Osteocyte (in vitro differentiated cells): ENCODE measurements around the gene AP3M1. TPM values are rescaled to one million over a fixed set of nuclear protein-coding genes. Genes with fewer than 3 reads are reported as not detected.

ENCODE experiments used
- DNase-seq: peaks from one replicate; pipeline ENCODE4 v3.0.0; 2021; ENCODE audit warnings: mixed read lengths; ENCODE audit not compliant: unreplicated experiment; ENCODE audit errors: extremely low spot score
- H3K27ac Mint-ChIP-seq: one replicate; pipeline ENCODE4 v1.8.0; 2021; ENCODE audit warnings: mild to moderate bottlenecking, mixed read lengths; ENCODE audit not compliant: unreplicated experiment
- H3K27me3 Mint-ChIP-seq: one replicate; pipeline ENCODE4 v1.8.0; 2021; ENCODE audit warnings: mixed read lengths; ENCODE audit not compliant: unreplicated experiment
- H3K36me3 Mint-ChIP-seq: one replicate; pipeline ENCODE4 v1.8.0; 2021; ENCODE audit warnings: mixed read lengths; ENCODE audit not compliant: unreplicated experiment
- H3K4me1 Mint-ChIP-seq: one replicate; pipeline ENCODE4 v1.8.0; 2021; ENCODE audit warnings: mixed read lengths; ENCODE audit not compliant: unreplicated experiment
- H3K4me3 Mint-ChIP-seq: one replicate; pipeline ENCODE4 v1.8.0; 2021; ENCODE audit warnings: mild to moderate bottlenecking, moderate library complexity, mixed read lengths; ENCODE audit not compliant: unreplicated experiment
- H3K9me3 Mint-ChIP-seq: one replicate; pipeline ENCODE4 v1.8.0; 2021; ENCODE audit warnings: mixed read lengths; ENCODE audit not compliant: unreplicated experiment
- CTCF ChIP-seq: fragments of 200-600 bp; sonication (generic); IDR thresholded peaks from 2 replicates; pipeline ENCODE4 v1.5.0; 2021; ENCODE audit warnings: antibody characterized with exemption, mild to moderate bottlenecking, moderate library complexity
- total RNA-seq: library from RNA; stranded (reverse); gene quantifications from 2 replicates; pipeline ENCODE4 v1.2.1, GENCODE V29; 2021

Gene AP3M1
- total RNA-seq, 1 donor from 2014 or later, result 39.6 TPM

- DNase-seq, result no peak
- Mint-ChIP-seq H3K27ac (peak overlapping the region; percentile 58), H3K4me1 (peaks cover 33% of the 10 kb centered on the region), H3K27me3 (no peaks in the 10 kb centered on the region), H3K4me3 (no peak overlapping the region), H3K9me3 (no peaks in the 10 kb centered on the region), H3K36me3 (no peaks in the 10 kb centered on the region)
- no peak for TF ChIP-seq CTCF
Measured at GRCh38 chr10:74163319-74164068, 12.9 kb upstream of the AP3M1 start.

- Mint-ChIP-seq H3K4me1 (peaks cover 28% of the 10 kb centered on the region), H3K36me3 (no peaks in the 10 kb centered on the region), H3K27ac (no peak overlapping the region), H3K27me3 (no peaks in the 10 kb centered on the region), H3K9me3 (no peaks in the 10 kb centered on the region), H3K4me3 (no peak overlapping the region)
- DNase-seq, result no peak
- no peak for TF ChIP-seq CTCF
Measured at GRCh38 chr10:74160013-74160412, 9.4 kb upstream of the AP3M1 start.

GRCh38 chr10:74156919-74157289 lies 6.3 kb upstream of the AP3M1 start:
- H3K4me3 Mint-ChIP-seq, result no peak overlapping the region
- DNase-seq, result no peak
- no peaks in the 10 kb centered on the region for H3K36me3 Mint-ChIP-seq
- peak overlapping the region; percentile 42 for H3K27ac Mint-ChIP-seq
- no peak for TF ChIP-seq CTCF
- H3K27me3 Mint-ChIP-seq, result no peaks in the 10 kb centered on the region
- peaks cover 21% of the 10 kb centered on the region for H3K4me1 Mint-ChIP-seq
- H3K9me3 Mint-ChIP-seq, result no peaks in the 10 kb centered on the region

GRCh38 chr10:74153676-74154075 lies 3.0 kb upstream of the AP3M1 start:
- H3K4me3 Mint-ChIP-seq, result no peak overlapping the region
- no peak overlapping the region for H3K27ac Mint-ChIP-seq
- DNase-seq, result no peak
- no peaks in the 10 kb centered on the region for H3K27me3 Mint-ChIP-seq
- no peak for TF ChIP-seq CTCF
- no peaks in the 10 kb centered on the region for H3K9me3 Mint-ChIP-seq
- no peaks in the 10 kb centered on the region for H3K36me3 Mint-ChIP-seq
- H3K4me1 Mint-ChIP-seq, result peaks cover 26% of the 10 kb centered on the region

GRCh38 chr10:74153123-74153522 lies 2.5 kb upstream of the AP3M1 start:
- H3K9me3 Mint-ChIP-seq, result no peaks in the 10 kb centered on the region
- H3K4me1 Mint-ChIP-seq, result peaks cover 26% of the 10 kb centered on the region
- no peak for DNase-seq
- H3K27me3 Mint-ChIP-seq, result no peaks in the 10 kb centered on the region
- H3K27ac Mint-ChIP-seq, result no peak overlapping the region
- H3K36me3 Mint-ChIP-seq, result peaks cover under 1% of the 10 kb centered on the region
- H3K4me3 Mint-ChIP-seq, result peak overlapping the region; percentile 9
- peak; percentile 41 for TF ChIP-seq CTCF
